ENCODE results near the gene STMN3. TPM values are rescaled to one million over a fixed set of nuclear protein-coding genes. Genes with fewer than 3 reads are reported as not detected.
A peak's percentile ranks its signal among the peaks of the same experiment; 100 is the strongest.

The STMN3 gene
- polyA plus RNA-seq, 1 of the 3 experiments (the other 2 are of a cell fraction), result 111 TPM

GRCh38 chr20:63694584-63695423, 41.6 kb upstream of the STMN3 start:
- no peaks in the 10 kb centered on the region for H3K9me3 ChIP-seq
- no peaks in the 10 kb centered on the region for H4K20me1 ChIP-seq (ENCODE audit: insufficient read depth)
- H3K27me3 ChIP-seq (ENCODE audit: insufficient read depth), result no peaks in the 10 kb centered on the region
- H3K9ac ChIP-seq, result no peak overlapping the region
- TF ChIP-seq FOXJ3 (CRISPR knock-in tag; IDR thresholded peaks at IDR 0.05) (no peak), TAF1 (IDR thresholded peaks at IDR 0.05; ENCODE audit: borderline replicate concordance, low read depth, low read length) (no peak), IRF3 (IDR thresholded peaks at IDR 0.05; ENCODE audit: low read depth, low read length) (no peak), RCOR1 (IDR thresholded peaks at IDR 0.05; ENCODE audit: low read length) (no peak)
- no peaks in the 10 kb centered on the region for H3K79me2 ChIP-seq (ENCODE audit: insufficient read depth)
- no peak overlapping the region; a peak in 1 of 4 replicates for H3K27ac ChIP-seq (ENCODE audit: low read depth in 2 of 2, low read length in 1 of 2)
- WGBS (ENCODE audit: low lambda C conversion rate), result 100% methylated on average over 3 of the region's 37 CpGs
- peak; percentile 39 for DNase-seq
- H3K9me2 ChIP-seq, result no peaks in the 10 kb centered on the region
- CTCF ChIA-PET, result interaction anchor here (0.7 to 1.1 kb wide), 2 partner anchors 12 to 81 kb away, joined by 3 read pairs; no protein-coding TSS in a partner anchor
- peaks cover 0 to 9% of the 10 kb centered on the region in 2 experiments for H3K36me3 ChIP-seq (replicated peaks in 1 of 2; ENCODE audit: control insufficient read depth in 1 of 2, insufficient read depth in 2 of 2, low read length in 1 of 2)
- no peak overlapping the region for H3K4me2 ChIP-seq
- peaks cover 19 to 20% of the 10 kb centered on the region in 2 experiments; a peak in 3 of 4 replicates for H3K4me1 ChIP-seq (ENCODE audit: control insufficient read depth in 1 of 2, insufficient read depth in 2 of 2, low read depth in 1 of 2, low read length in 1 of 2)
- no peak overlapping the region for H2AFZ ChIP-seq (ENCODE audit: low read depth)
- H3K4me3 ChIP-seq (ENCODE audit: low read depth in 2 of 2, low read length in 1 of 2), result no peak overlapping the region
- H3F3A ChIP-seq (replicated peaks; ENCODE audit: insufficient read depth), result no peaks in the 10 kb centered on the region
- POLR2A ChIA-PET, result interaction anchor here (1.1 kb wide), 1 partner anchor 33 kb away, joined by 4 read pairs; no protein-coding TSS in a partner anchor

GRCh38 chr20:63693733-63694583, 40.7 kb upstream of the STMN3 start:
- H3K9ac ChIP-seq, result no peak overlapping the region
- H3K27ac ChIP-seq (ENCODE audit: low read depth in 2 of 2, low read length in 1 of 2), result no peak overlapping the region; a peak in 1 of 4 replicates
- no peaks in the 10 kb centered on the region for H3K79me2 ChIP-seq (ENCODE audit: insufficient read depth)
- no peaks in the 10 kb centered on the region for H3K9me3 ChIP-seq
- peaks cover 12 to 19% of the 10 kb centered on the region in 2 experiments; a peak in 3 of 4 replicates for H3K4me1 ChIP-seq (ENCODE audit: control insufficient read depth in 1 of 2, insufficient read depth in 2 of 2, low read depth in 1 of 2, low read length in 1 of 2)
- H3F3A ChIP-seq (replicated peaks; ENCODE audit: insufficient read depth), result no peaks in the 10 kb centered on the region
- no peaks in the 10 kb centered on the region for H4K20me1 ChIP-seq (ENCODE audit: insufficient read depth)
- no peaks in the 10 kb centered on the region for H3K27me3 ChIP-seq (ENCODE audit: insufficient read depth)
- H2AFZ ChIP-seq (ENCODE audit: low read depth), result no peak overlapping the region
- H3K4me3 ChIP-seq (ENCODE audit: low read depth in 2 of 2, low read length in 1 of 2), result no peak overlapping the region
- ChIA-PET POLR2A (no interaction called here), CTCF (interaction anchor here (0.7 to 1.1 kb wide), 2 partner anchors 13 to 82 kb away, joined by 3 read pairs; no protein-coding TSS in a partner anchor)
- 96% methylated on average over 8 of the region's 21 CpGs for WGBS (ENCODE audit: low lambda C conversion rate)
- no peak overlapping the region for H3K4me2 ChIP-seq
- peaks cover 0 to 9% of the 10 kb centered on the region in 2 experiments for H3K36me3 ChIP-seq (replicated peaks in 1 of 2; ENCODE audit: control insufficient read depth in 1 of 2, insufficient read depth in 2 of 2, low read length in 1 of 2)
- DNase-seq, result peak; percentile 30
- H3K9me2 ChIP-seq, result no peaks in the 10 kb centered on the region
- no peak for TF ChIP-seq RAD21 (IDR thresholded peaks at IDR 0.05; ENCODE audit: low read length)
- no peak for TF ChIP-seq REST (IDR thresholded peaks at IDR 0.05; ENCODE audit: low read depth, low read length)
- TF ChIP-seq SIN3A (IDR thresholded peaks at IDR 0.05; ENCODE audit: borderline replicate concordance, low read depth, low read length), result peak; percentile 27; the same call in 1 of the 2 replicates
